ENCODE data around the gene ZNF385A. TPM values are rescaled to one million over a fixed set of nuclear protein-coding genes. Genes with fewer than 3 reads are reported as not detected.

ZNF385A gene
- total and polyA plus RNA-seq, 2 of the 13 experiments (the other 11 are each of a cell fraction or from before 2014, with no cell fraction given), result 0.44 to 0.67 TPM

- TF ChIP-seq HMG20B (CRISPR knock-in tag; conservative IDR thresholded peaks at IDR 0.05) (peak; percentile 95), KLF12 (CRISPR knock-in tag; IDR thresholded peaks at IDR 0.05; ENCODE audit: borderline replicate concordance) (peak; percentile 36; the same call in 1 of the 2 replicates), RFXANK (CRISPR knock-in tag; IDR thresholded peaks at IDR 0.05) (peak; percentile 91; the same call in 1 of the 2 replicates), SRF (IDR thresholded peaks at IDR 0.05; ENCODE audit: low read depth, low read length) (no peak), RBM39 (IDR thresholded peaks at IDR 0.05; ENCODE audit: low read depth, low read length, poor library complexity, severe bottlenecking) (no peak), RFX5 (IDR thresholded peaks at IDR 0.05; ENCODE audit: low read depth, low read length) (peak; percentile 85), RBFOX2 (IDR thresholded peaks at IDR 0.05; ENCODE audit: low read depth, low read length) (no peak), ZNF75D (CRISPR knock-in tag; IDR thresholded peaks at IDR 0.05; ENCODE audit: borderline replicate concordance) (0 out of 2 replicates have a peak, but pooled peaks have one; percentile 61), ZNF552 (CRISPR knock-in tag; IDR thresholded peaks at IDR 0.05; ENCODE audit: borderline replicate concordance) (no peak), STAT5B (CRISPR knock-in tag; IDR thresholded peaks at IDR 0.05) (no peak), MEIS1 (CRISPR knock-in tag; IDR thresholded peaks at IDR 0.05; ENCODE audit: borderline replicate concordance) (peak; percentile 85), ZHX1 (CRISPR knock-in tag; IDR thresholded peaks at IDR 0.05; ENCODE audit: low read depth) (no peak), GFI1 (CRISPR knock-in tag; IDR thresholded peaks at IDR 0.05; ENCODE audit: borderline replicate concordance) (peak; percentile 84), SMARCC2 (IDR thresholded peaks at IDR 0.05) (no peak), TBX3 (IDR thresholded peaks at IDR 0.05; ENCODE audit: borderline replicate concordance) (peak; percentile 58; the same call in 1 of the 2 replicates), ZNF317 (CRISPR knock-in tag; IDR thresholded peaks at IDR 0.05) (0 out of 2 replicates have a peak, but pooled peaks have one; percentile 71), ZNF616 (CRISPR knock-in tag; IDR thresholded peaks at IDR 0.05; ENCODE audit: low read depth) (no peak)
- TF ChIP-seq, protein P1, sequence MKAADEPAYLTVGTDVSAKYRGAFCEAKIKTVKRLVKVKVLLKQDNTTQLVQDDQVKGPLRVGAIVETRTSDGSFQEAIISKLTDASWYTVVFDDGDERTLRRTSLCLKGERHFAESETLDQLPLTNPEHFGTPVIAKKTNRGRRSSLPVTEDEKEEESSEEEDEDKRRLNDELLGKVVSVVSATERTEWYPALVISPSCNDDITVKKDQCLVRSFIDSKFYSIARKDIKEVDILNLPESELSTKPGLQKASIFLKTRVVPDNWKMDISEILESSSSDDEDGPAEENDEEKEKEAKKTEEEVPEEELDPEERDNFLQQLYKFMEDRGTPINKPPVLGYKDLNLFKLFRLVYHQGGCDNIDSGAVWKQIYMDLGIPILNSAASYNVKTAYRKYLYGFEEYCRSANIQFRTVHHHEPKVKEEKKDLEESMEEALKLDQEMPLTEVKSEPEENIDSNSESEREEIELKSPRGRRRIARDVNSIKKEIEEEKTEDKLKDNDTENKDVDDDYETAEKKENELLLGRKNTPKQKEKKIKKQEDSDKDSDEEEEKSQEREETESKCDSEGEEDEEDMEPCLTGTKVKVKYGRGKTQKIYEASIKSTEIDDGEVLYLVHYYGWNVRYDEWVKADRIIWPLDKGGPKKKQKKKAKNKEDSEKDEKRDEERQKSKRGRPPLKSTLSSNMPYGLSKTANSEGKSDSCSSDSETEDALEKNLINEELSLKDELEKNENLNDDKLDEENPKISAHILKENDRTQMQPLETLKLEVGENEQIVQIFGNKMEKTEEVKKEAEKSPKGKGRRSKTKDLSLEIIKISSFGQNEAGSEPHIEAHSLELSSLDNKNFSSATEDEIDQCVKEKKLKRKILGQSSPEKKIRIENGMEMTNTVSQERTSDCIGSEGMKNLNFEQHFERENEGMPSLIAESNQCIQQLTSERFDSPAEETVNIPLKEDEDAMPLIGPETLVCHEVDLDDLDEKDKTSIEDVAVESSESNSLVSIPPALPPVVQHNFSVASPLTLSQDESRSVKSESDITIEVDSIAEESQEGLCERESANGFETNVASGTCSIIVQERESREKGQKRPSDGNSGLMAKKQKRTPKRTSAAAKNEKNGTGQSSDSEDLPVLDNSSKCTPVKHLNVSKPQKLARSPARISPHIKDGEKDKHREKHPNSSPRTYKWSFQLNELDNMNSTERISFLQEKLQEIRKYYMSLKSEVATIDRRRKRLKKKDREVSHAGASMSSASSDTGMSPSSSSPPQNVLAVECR (CRISPR knock-in tag; IDR thresholded peaks at IDR 0.05; ENCODE audit: borderline replicate concordance), result peak; percentile 65; the same call in 1 of the 2 replicates
- TF ChIP-seq, protein P2, sequence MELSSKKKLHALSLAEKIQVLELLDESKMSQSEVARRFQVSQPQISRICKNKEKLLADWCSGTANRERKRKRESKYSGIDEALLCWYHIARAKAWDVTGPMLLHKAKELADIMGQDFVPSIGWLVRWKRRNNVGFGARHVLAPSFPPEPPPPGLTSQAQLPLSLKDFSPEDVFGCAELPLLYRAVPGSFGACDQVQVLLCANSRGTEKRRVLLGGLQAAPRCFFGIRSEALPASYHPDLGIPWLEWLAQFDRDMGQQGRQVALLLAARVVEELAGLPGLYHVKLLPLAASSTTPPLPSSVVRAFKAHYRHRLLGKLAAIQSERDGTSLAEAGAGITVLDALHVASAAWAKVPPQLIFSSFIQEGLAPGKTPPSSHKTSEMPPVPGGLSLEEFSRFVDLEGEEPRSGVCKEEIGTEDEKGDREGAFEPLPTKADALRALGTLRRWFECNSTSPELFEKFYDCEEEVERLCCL (CRISPR knock-in tag; IDR thresholded peaks at IDR 0.05; ENCODE audit: borderline replicate concordance), result no peak
Observed at GRCh38 chr12:54358945-54359761, 25.4 kb downstream of the ZNF385A start (continued).

Measured in HepG2 (cell line).